Activated T-cell treated with anti-CD3 and anti-CD28 coated beads, Interleukin-2, amount 50 U/mL, for 24 hours (primary cell): ENCODE data around the gene ALK.
"Not testable (repeated sequence)": the region's sequence is repeated elsewhere in the genome, so short reads cannot be mapped to it uniquely, and the experiment has no call there.

Experiments used
- DNase-seq: peaks from one replicate; pipeline ENCODE4 v3.0.0-alpha.2; 2020
- H3K27ac Mint-ChIP-seq: 2 replicates; pipeline ENCODE4 v1.8.0; 2020; ENCODE audit warnings: mild to moderate bottlenecking, mixed read lengths
- H3K27me3 Mint-ChIP-seq: 2 replicates; pipeline ENCODE4 v1.8.0; 2020; ENCODE audit warnings: mixed read lengths
- H3K36me3 Mint-ChIP-seq: 2 replicates; pipeline ENCODE4 v1.8.0; 2020; ENCODE audit warnings: low read depth, mixed read lengths
- H3K4me1 Mint-ChIP-seq: 2 replicates; pipeline ENCODE4 v1.8.0; 2020; ENCODE audit warnings: low read depth, mixed read lengths
- H3K4me3 Mint-ChIP-seq: 2 replicates; pipeline ENCODE4 v1.8.0; 2020; ENCODE audit warnings: mild to moderate bottlenecking, moderate library complexity, mixed read lengths
- H3K9me3 Mint-ChIP-seq: 2 replicates; pipeline ENCODE4 v1.8.0; 2020; ENCODE audit warnings: mixed read lengths

Gene ALK

DNA sequence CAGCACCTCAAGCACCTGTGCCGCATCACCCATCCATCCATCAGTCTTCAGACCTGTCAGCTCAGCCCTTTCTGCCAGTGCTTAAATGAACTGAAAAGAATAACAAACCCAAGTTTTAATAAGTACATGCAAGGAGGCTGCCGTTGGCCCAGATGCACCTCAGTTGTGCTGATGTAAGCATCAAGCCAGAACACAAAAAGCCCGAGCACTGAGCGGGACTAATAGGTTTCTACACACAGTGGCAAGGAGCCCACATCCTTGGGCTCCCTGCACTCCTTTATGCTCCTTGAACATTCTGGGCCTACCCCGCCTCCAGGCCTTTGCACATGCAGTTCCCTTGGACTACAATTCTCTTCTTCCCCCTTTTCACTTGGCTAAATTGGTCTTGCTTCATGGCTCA is 165.6 kb downstream of the ALK start:
- no peaks in the 10 kb centered on the region for H3K4me1 Mint-ChIP-seq
- no peak overlapping the region for H3K4me3 Mint-ChIP-seq
- H3K27ac Mint-ChIP-seq: no peak overlapping the region
- no peaks in the 10 kb centered on the region for H3K9me3 Mint-ChIP-seq
- no peaks in the 10 kb centered on the region for H3K36me3 Mint-ChIP-seq
- no peaks in the 10 kb centered on the region for H3K27me3 Mint-ChIP-seq
- DNase-seq: no peak

DNA sequence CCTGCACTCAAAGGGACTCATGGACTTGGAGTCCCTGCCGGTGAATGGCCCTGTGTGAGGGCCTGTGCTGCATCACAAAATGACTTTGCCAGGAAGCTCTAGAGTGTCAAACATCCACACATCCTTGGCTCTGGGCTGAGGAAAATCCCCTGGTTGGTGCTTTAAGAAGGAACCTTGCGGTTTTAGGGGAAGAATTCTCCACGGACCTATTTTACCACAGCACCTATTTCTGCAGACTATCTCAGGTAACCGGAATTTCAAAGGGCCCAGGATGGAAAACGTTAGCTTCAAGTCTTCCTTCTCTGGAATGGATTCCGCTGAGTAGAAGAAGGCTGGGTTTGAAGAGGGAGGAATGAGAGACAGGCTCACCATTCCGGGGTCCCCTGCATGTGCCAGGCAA is 166.2 kb downstream of the ALK start:
- H3K27ac Mint-ChIP-seq: no peak overlapping the region
- no peaks in the 10 kb centered on the region for H3K27me3 Mint-ChIP-seq
- H3K9me3 Mint-ChIP-seq: no peaks in the 10 kb centered on the region

GRCh38 chr2:29753671-29754444 is 167.5 kb downstream of the ALK start:
- Mint-ChIP-seq H3K4me3 (no peak overlapping the region), H3K27me3 (no peaks in the 10 kb centered on the region), H3K27ac (no peak overlapping the region), H3K4me1 (no peaks in the 10 kb centered on the region), H3K9me3 (no peaks in the 10 kb centered on the region), H3K36me3 (no peaks in the 10 kb centered on the region)
- no peak for DNase-seq

More for the DNA sequence above, 166.2 kb downstream of the ALK start:
- Mint-ChIP-seq H3K4me3 (no peak overlapping the region), H3K4me1 (no peaks in the 10 kb centered on the region), H3K36me3 (no peaks in the 10 kb centered on the region)
- DNase-seq: no peak

GRCh38 chr2:29751390-29751789 is 170.0 kb downstream of the ALK start:
- H3K4me3 Mint-ChIP-seq: no peak overlapping the region
- H3K27me3 Mint-ChIP-seq: peaks cover 4% of the 10 kb centered on the region
- H3K9me3 Mint-ChIP-seq: no peaks in the 10 kb centered on the region
- H3K36me3 Mint-ChIP-seq: no peaks in the 10 kb centered on the region
- peaks cover 10% of the 10 kb centered on the region for H3K4me1 Mint-ChIP-seq
- H3K27ac Mint-ChIP-seq: no peak overlapping the region
- no peak for DNase-seq

DNA sequence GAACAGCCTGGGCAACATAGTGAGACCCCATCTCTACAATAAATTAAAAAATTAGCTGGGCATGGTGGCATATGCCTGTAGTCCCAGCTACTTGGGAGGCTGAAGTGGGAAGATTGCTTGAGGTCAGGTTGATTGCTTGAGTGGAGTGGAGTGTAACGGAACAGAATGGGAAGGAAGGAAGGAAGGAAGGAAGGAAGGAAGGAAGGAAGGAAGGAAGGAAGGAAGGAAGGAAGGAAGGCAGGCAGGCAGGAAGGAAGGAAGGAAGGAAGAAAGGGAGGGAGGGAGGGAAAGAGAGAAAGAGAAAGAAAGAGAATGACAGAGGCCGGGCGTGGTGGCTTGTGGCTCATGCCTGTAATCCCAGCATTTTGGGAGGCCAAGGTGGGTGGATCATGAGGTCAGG is 170.9 kb downstream of the ALK start:
- H3K4me1 Mint-ChIP-seq, H3K9me3 Mint-ChIP-seq, DNase-seq, H3K27me3 Mint-ChIP-seq, H3K4me3 Mint-ChIP-seq, H3K27ac Mint-ChIP-seq, H3K36me3 Mint-ChIP-seq: not testable (repeated sequence)

DNA sequence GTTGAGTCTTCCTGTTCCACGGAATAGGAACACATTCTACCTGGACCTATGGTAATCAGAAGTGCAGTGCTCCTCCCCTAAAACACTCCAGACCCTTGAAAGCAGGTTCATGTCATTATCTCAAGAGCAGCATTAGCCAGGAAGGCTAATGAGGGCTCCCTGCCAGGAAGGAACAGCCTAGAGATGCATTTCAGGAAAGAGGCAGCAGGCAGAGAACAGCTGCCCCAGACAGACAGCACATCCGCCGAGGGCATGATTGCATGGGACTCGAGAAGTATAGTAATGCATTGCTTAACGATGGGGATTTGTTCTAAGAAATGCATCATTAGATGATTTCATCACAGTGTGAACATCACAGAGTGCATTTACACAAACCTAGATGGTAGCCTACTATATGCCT is 171.5 kb downstream of the ALK start:
- Mint-ChIP-seq H3K4me1 (peaks cover 10% of the 10 kb centered on the region), H3K36me3 (no peaks in the 10 kb centered on the region), H3K27me3 (peaks cover 6% of the 10 kb centered on the region), H3K27ac (no peak overlapping the region), H3K9me3 (no peaks in the 10 kb centered on the region), H3K4me3 (no peak overlapping the region)
- DNase-seq: no peak

GRCh38 chr2:29749041-29749440 is 172.3 kb downstream of the ALK start:
- H3K4me1 Mint-ChIP-seq: peaks cover 10% of the 10 kb centered on the region

DNA sequence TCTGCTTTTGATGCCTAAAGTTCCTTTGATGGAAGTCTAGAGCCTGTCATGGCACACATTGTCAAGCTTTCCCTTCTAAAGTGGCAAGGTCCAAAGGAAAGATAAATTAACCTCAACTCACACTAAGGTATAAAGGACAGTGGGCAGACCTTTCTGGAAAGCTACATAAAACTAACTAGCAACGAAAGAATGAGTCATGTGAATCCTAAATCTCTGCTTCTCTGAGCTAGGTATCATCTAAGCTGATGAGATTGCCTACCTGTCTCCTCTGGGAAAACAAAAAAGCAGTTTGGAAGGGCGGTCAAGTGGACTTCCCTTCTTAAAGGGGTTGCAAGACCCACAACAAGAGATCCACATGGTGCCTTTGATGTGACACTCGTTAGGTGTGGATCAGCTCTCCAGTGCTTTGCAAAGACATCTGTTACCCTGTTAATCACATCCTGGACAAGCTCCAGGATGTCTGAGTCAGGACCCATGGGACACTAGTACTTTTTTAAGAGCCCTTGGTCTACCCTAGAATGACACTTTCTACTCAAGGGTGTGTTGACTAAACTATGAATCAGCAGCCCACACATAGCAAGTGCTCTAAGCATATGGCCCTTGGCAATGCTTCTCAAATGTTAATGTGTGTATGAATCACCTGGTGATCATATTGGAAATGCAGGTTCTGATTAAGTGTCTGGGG is 173.5 kb downstream of the ALK start:
- H3K27ac Mint-ChIP-seq: peak overlapping the region; percentile 62
- no peaks in the 10 kb centered on the region for H3K36me3 Mint-ChIP-seq
- DNase-seq: no peak

More at GRCh38 chr2:29749041-29749440, 172.3 kb downstream of the ALK start:
- H3K27ac Mint-ChIP-seq: no peak overlapping the region
- H3K4me3 Mint-ChIP-seq: no peak overlapping the region
- peaks cover 9% of the 10 kb centered on the region for H3K27me3 Mint-ChIP-seq
- H3K9me3 Mint-ChIP-seq: no peaks in the 10 kb centered on the region
- no peak for DNase-seq
- no peaks in the 10 kb centered on the region for H3K36me3 Mint-ChIP-seq

GRCh38 chr2:29744976-29745375 is 176.4 kb downstream of the ALK start:
- Mint-ChIP-seq H3K36me3 (no peaks in the 10 kb centered on the region), H3K4me1 (peaks cover 10% of the 10 kb centered on the region), H3K4me3 (no peak overlapping the region), H3K9me3 (no peaks in the 10 kb centered on the region), H3K27me3 (peaks cover 10% of the 10 kb centered on the region), H3K27ac (no peak overlapping the region)
- DNase-seq: no peak

More for the DNA sequence above, 173.5 kb downstream of the ALK start:
- Mint-ChIP-seq H3K9me3 (no peaks in the 10 kb centered on the region), H3K27me3 (peaks cover 10% of the 10 kb centered on the region), H3K4me1 (peaks cover 10% of the 10 kb centered on the region), H3K4me3 (no peak overlapping the region)

DNA sequence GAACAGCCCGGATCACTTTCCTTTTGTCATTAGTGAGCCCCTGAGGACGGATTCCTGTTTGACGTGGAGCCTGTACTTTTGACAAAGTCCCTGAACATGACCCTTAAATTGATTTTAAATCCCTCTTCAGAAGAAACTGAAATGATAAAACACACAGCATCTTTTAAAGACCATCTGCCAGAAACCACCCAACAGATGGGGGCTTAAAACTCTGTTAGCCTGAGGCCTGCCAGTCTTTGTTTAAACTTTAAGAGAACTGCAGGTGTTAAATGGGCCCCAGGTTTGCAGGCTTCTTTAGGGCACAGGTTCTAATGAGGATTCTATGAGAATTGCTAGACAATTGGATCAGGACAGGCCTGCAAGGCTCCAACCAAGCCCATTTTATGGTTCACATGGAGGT is 177.9 kb downstream of the ALK start:
- no peak for DNase-seq
- no peak overlapping the region for H3K27ac Mint-ChIP-seq
- no peaks in the 10 kb centered on the region for H3K36me3 Mint-ChIP-seq
- H3K9me3 Mint-ChIP-seq: no peaks in the 10 kb centered on the region
- peaks cover 10% of the 10 kb centered on the region for H3K27me3 Mint-ChIP-seq
- no peak overlapping the region for H3K4me3 Mint-ChIP-seq
- H3K4me1 Mint-ChIP-seq: peaks cover 10% of the 10 kb centered on the region

- Mint-ChIP-seq H3K4me3 (no peak overlapping the region), H3K27ac (no peak overlapping the region), H3K36me3 (no peaks in the 10 kb centered on the region), H3K9me3 (no peaks in the 10 kb centered on the region), H3K4me1 (peaks cover 3% of the 10 kb centered on the region), H3K27me3 (peaks cover 12% of the 10 kb centered on the region)
- DNase-seq: no peak
Measured at GRCh38 chr2:29742656-29743055, 178.7 kb downstream of the ALK start.

GRCh38 chr2:29741132-29741531 is 180.3 kb downstream of the ALK start:
- Mint-ChIP-seq H3K36me3 (no peaks in the 10 kb centered on the region), H3K4me1 (no peaks in the 10 kb centered on the region), H3K27ac (no peak overlapping the region), H3K4me3 (no peak overlapping the region), H3K9me3 (no peaks in the 10 kb centered on the region), H3K27me3 (peaks cover 9% of the 10 kb centered on the region)
- DNase-seq: no peak

DNA sequence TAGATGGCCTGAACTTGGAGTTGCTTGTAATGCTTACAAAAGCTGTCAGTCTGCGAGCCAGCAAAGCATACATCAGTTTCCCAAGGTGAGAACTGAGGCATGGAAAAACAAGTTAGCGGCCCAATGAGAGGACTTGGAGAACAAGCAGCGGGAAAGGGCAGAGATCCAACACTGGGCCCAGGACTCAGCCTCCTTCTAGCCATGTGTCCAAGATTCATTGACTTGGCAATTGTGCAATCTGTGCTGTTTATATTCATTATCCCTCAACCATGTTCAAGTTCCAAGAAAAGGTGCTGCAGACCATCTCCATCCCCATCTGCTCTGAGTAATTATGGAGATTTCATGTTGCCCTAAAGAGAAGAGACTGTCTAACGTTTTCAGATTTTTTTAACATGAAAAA is 187.4 kb downstream of the ALK start:
- H3K27ac Mint-ChIP-seq: no peak overlapping the region
- no peak overlapping the region for H3K4me3 Mint-ChIP-seq
- no peaks in the 10 kb centered on the region for H3K9me3 Mint-ChIP-seq
- peaks cover 15% of the 10 kb centered on the region for H3K27me3 Mint-ChIP-seq
- H3K36me3 Mint-ChIP-seq: no peaks in the 10 kb centered on the region
- no peak for DNase-seq
- H3K4me1 Mint-ChIP-seq: no peaks in the 10 kb centered on the region

DNA sequence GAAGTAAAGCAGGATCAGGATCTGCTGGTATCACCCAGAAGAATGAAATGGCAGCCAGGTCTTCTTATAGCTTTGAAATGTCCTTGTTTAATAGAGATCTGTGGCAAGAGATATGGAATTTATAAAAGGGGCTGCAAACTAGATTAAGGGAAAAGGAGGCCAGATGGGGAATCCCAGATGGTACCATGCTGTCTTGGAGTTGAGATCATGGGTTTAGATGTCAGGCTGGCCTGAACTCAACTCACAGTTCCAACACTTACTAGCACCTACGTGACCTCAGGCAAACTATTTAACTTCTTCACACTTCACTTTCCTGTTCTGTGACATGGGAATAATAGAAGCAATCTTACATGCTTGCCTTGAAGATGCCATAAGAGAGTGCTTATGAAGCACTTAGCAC is 188.2 kb downstream of the ALK start:
- no peak for DNase-seq
- Mint-ChIP-seq H3K4me3 (no peak overlapping the region), H3K9me3 (no peaks in the 10 kb centered on the region), H3K27me3 (peaks cover 18% of the 10 kb centered on the region), H3K27ac (no peak overlapping the region), H3K4me1 (no peaks in the 10 kb centered on the region), H3K36me3 (no peaks in the 10 kb centered on the region)

DNA sequence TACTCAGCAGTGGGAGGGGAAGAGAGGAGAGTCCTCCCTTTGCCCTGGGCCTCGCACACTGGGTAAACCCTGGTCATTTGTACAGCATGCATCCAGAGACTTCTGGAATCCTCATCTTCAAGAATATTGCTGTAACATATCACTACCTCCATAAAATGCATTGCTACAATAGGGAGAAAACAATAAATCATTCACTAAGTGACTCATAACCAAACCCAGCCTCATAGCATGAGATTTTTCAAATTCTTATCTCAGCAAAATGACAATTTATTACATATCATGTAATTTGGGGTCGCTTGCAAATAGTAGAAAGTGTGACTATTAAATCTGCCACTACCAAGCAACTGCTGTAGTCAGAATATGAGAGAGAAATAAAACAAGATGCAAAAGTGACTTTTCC is 189.4 kb downstream of the ALK start:
- H3K4me3 Mint-ChIP-seq: no peak overlapping the region
- no peaks in the 10 kb centered on the region for H3K4me1 Mint-ChIP-seq
- no peak for DNase-seq
- H3K9me3 Mint-ChIP-seq: no peaks in the 10 kb centered on the region
- no peak overlapping the region for H3K27ac Mint-ChIP-seq
- peaks cover 25% of the 10 kb centered on the region for H3K27me3 Mint-ChIP-seq
- H3K36me3 Mint-ChIP-seq: no peaks in the 10 kb centered on the region
